H1 (cell line): ENCODE measurements around the gene BCHE. TPM values are rescaled to one million over a fixed set of nuclear protein-coding genes. Genes with fewer than 3 reads are reported as not detected.

Source experiments
- CTCF ChIA-PET: fragments of 300-600 bp; sonication (Branson Sonifier 250); formaldehyde crosslinking; loops from one replicate; lab custom pipeline; 2021; ENCODE audit not compliant: partially characterized antibody; lab: Charles Lee
- POLR2A ChIA-PET: fragments of 300-600 bp; sonication (Branson Sonifier 250); formaldehyde crosslinking; loops from one replicate; lab custom pipeline; 2021; ENCODE audit warnings: inconsistent platforms; ENCODE audit not compliant: partially characterized antibody; lab: Charles Lee
- DNase-seq, 2 experiments: peaks; one replicate each; pipeline versions ENCODE4 v3.0.0 to v3.0.0-alpha.2; 2010 to 2022; ENCODE audit warnings: low spot score in 2 of 2, low read depth in 1 of 2, mixed read lengths in 1 of 2
- FAIRE-seq: peaks from 2 replicates; lab custom pipeline; 2011; peaks lifted over from hg19 to GRCh38; lab: Jason Lieb, UNC
- H2AFZ ChIP-seq: 2 replicates; pipeline ENCODE4 v1.8.1; 2012; ENCODE audit warnings: low read length, inconsistent platforms
- H2AK5ac ChIP-seq: 2 replicates; pipeline ENCODE4 v1.6.1; 2013; ENCODE audit warnings: low read depth, low read length
- H2BK120ac ChIP-seq: replicated peaks from 2 replicates; pipeline ENCODE3; 2013; ENCODE audit warnings: low read depth, low read length, inconsistent platforms
- H2BK12ac ChIP-seq: 2 replicates; pipeline ENCODE4 v1.6.1; 2013; ENCODE audit warnings: low read depth, low read length
- H2BK15ac ChIP-seq: 2 replicates; pipeline ENCODE4 v1.6.1; 2013; ENCODE audit warnings: low read length
- H2BK20ac ChIP-seq: 2 replicates; pipeline ENCODE4 v1.6.1; 2013; ENCODE audit warnings: low read length
- H2BK5ac ChIP-seq: 2 replicates; pipeline ENCODE4 v1.6.1; 2013; ENCODE audit warnings: low read depth, low read length
- H3K14ac ChIP-seq: 2 replicates; pipeline ENCODE4 v1.6.1; 2013; ENCODE audit warnings: inconsistent platforms; ENCODE audit not compliant: insufficient read length
- H3K18ac ChIP-seq: 2 replicates; pipeline ENCODE4 v1.6.1; 2013; ENCODE audit warnings: low read length; ENCODE audit errors: extremely low read depth
- H3K23ac ChIP-seq: 2 replicates; pipeline ENCODE4 v1.6.1; 2013; ENCODE audit warnings: inconsistent platforms; ENCODE audit not compliant: insufficient read length
- H3K23me2 ChIP-seq: 2 replicates; pipeline ENCODE4 v1.6.1; 2013; ENCODE audit warnings: low read depth, low read length
- H3K27ac ChIP-seq: 2 replicates; pipeline ENCODE4 v1.6.1; 2011; ENCODE audit warnings: low read depth, low read length, inconsistent platforms
- H3K27me3 ChIP-seq, 4 experiments: replicated peaks in 1 of 4; 1 replicate in 1 of 4; 2 replicates in 3 of 4; pipeline versions ENCODE4 v1.6.1 to v1.8.1; 2011 to 2013; ENCODE audit warnings: low read length in 3 of 4, mild to moderate bottlenecking in 3 of 4, inconsistent platforms in 2 of 4, mixed read lengths in 2 of 4, moderate library complexity in 1 of 4; ENCODE audit not compliant: control insufficient read depth in 3 of 4, insufficient read depth in 3 of 4; ENCODE audit errors: extremely low read depth in 1 of 4
- H3K36me3 ChIP-seq, 4 experiments: 2 replicates each; pipeline versions ENCODE4 v1.6.1 to v1.8.1; 2011 to 2013; ENCODE audit warnings: mild to moderate bottlenecking in 4 of 4, low read length in 3 of 4, moderate library complexity in 2 of 4, control low read depth in 1 of 4, inconsistent platforms in 1 of 4; ENCODE audit not compliant: insufficient read depth in 4 of 4, control insufficient read depth in 2 of 4
- H3K4ac ChIP-seq: replicated peaks from 2 replicates; pipeline ENCODE3; 2013; ENCODE audit warnings: low read length, low read depth, mixed read lengths, inconsistent platforms; ENCODE audit not compliant: insufficient read length
- H3K4me1 ChIP-seq, 4 experiments: replicated peaks in 1 of 4; 1 replicate in 1 of 4; 2 replicates in 3 of 4; pipeline versions ENCODE4 v1.6.1 to v1.8.1; 2011 to 2013; ENCODE audit warnings: low read length in 3 of 4, inconsistent platforms in 2 of 4, mixed read lengths in 1 of 4; ENCODE audit not compliant: insufficient read depth in 4 of 4, control insufficient read depth in 3 of 4
- H3K4me2 ChIP-seq, 2 experiments: 2 replicates each; pipeline versions ENCODE4 v1.6.1 to v1.8.1; 2011 to 2013; ENCODE audit warnings: low read depth in 2 of 2, low read length in 2 of 2, control low read depth in 1 of 2, inconsistent platforms in 1 of 2, mild to moderate bottlenecking in 1 of 2; ENCODE audit not compliant: insufficient read depth in 1 of 2
- H3K4me3 ChIP-seq, 4 experiments: fragments of 200-600, 300-600 bp in 1 of 4; sonication (generic), shearing (Covaris generic), sonication (Bioruptor Twin) in 1 of 4; 2 replicates each; pipeline versions ENCODE4 v1.5.1 to v1.8.1; 2011 to 2016; ENCODE audit warnings: low read length in 4 of 4, low read depth in 3 of 4, control low read depth in 2 of 4, inconsistent platforms in 2 of 4, mild to moderate bottlenecking in 2 of 4, mixed read lengths in 1 of 4, moderate library complexity in 1 of 4; ENCODE audit not compliant: insufficient read depth in 2 of 4; ENCODE audit errors: extremely low read depth in 1 of 4
- H3K56ac ChIP-seq: replicated peaks from 2 replicates; pipeline ENCODE3; 2013; ENCODE audit warnings: low read depth, mild to moderate bottlenecking, mixed read lengths, low read length, inconsistent platforms; ENCODE audit not compliant: insufficient read length
- H3K79me1 ChIP-seq: 2 replicates; pipeline ENCODE4 v1.6.1; 2013; ENCODE audit warnings: low read depth, low read length, control low read depth
- H3K79me2 ChIP-seq, 2 experiments: 2 replicates each; pipeline versions ENCODE4 v1.6.1 to v1.8.1; 2012 to 2013; ENCODE audit warnings: low read length in 2 of 2, mild to moderate bottlenecking in 2 of 2, inconsistent platforms in 1 of 2; ENCODE audit not compliant: insufficient read depth in 2 of 2, control insufficient read depth in 1 of 2
- H3K9ac ChIP-seq, 4 experiments: replicated peaks in 1 of 4; 1 replicate in 1 of 4; 2 replicates in 3 of 4; pipeline versions ENCODE4 v1.6.1 to v1.8.1; 2011 to 2013; ENCODE audit warnings: low read depth in 3 of 4, low read length in 3 of 4, control low read depth in 2 of 4, mild to moderate bottlenecking in 2 of 4, moderate library complexity in 2 of 4, inconsistent platforms in 1 of 4; ENCODE audit errors: extremely low read depth in 1 of 4
- H3K9me3 ChIP-seq, 2 experiments: 2 replicates each; pipeline versions ENCODE4 v1.6.1 to v1.8.1; 2012 to 2013; ENCODE audit warnings: mild to moderate bottlenecking in 2 of 2, moderate library complexity in 2 of 2, control low read depth in 1 of 2, inconsistent platforms in 1 of 2, low read depth in 1 of 2, low read length in 1 of 2, mixed read lengths in 1 of 2; ENCODE audit not compliant: insufficient read depth in 2 of 2
- H4K20me1 ChIP-seq, 2 experiments: replicated peaks in 1 of 2; 2 replicates each; pipeline versions ENCODE3 to v1.8.1; 2011 to 2013; ENCODE audit warnings: inconsistent platforms in 2 of 2, low read length in 2 of 2, mild to moderate bottlenecking in 1 of 2; ENCODE audit not compliant: insufficient read depth in 2 of 2, control insufficient read depth in 1 of 2
- H4K5ac ChIP-seq: 2 replicates; pipeline ENCODE4 v1.6.1; 2013; ENCODE audit warnings: low read length, low read depth, mixed read lengths, inconsistent platforms; ENCODE audit not compliant: insufficient read length
- H4K8ac ChIP-seq: 2 replicates; pipeline ENCODE4 v1.8.0; 2013; ENCODE audit warnings: mild to moderate bottlenecking, moderate library complexity, low read length, inconsistent platforms; ENCODE audit not compliant: insufficient read depth; ENCODE audit errors: extremely low read depth
- H4K91ac ChIP-seq: replicated peaks from 2 replicates; pipeline ENCODE3; 2013; ENCODE audit warnings: low read length, mixed read lengths, inconsistent platforms; ENCODE audit not compliant: insufficient read length
- BCL11A ChIP-seq, 2 experiments: IDR thresholded peaks; one replicate each; pipeline ENCODE4 v1.6.1; 2011; ENCODE audit warnings: low read depth in 2 of 2, low read length in 2 of 2, mild to moderate bottlenecking in 2 of 2
- E2F6 ChIP-seq: IDR thresholded peaks from 2 replicates; pipeline ENCODE4 v1.6.1; 2012; ENCODE audit warnings: inconsistent platforms
- JUN ChIP-seq: IDR thresholded peaks from 2 replicates; pipeline ENCODE4 v1.6.1; 2011; ENCODE audit warnings: low read depth, mild to moderate bottlenecking, improper control_type of control experiment, low read length
- NANOG ChIP-seq: IDR thresholded peaks from 2 replicates; pipeline ENCODE4 v1.6.1; 2011; ENCODE audit warnings: low read length, low read depth, mild to moderate bottlenecking, inconsistent platforms; ENCODE audit not compliant: insufficient read depth, poor library complexity, severe bottlenecking
- POLR2A ChIP-seq, 2 experiments: IDR thresholded peaks; 1 replicate in 1 of 2; 2 replicates in 1 of 2; pipeline ENCODE4 v1.6.1; 2011; ENCODE audit warnings: low read depth in 2 of 2, low read length in 2 of 2, mild to moderate bottlenecking in 2 of 2; ENCODE audit errors: control extremely low read depth in 1 of 2
- RAD21 ChIP-seq, 2 experiments: IDR thresholded peaks in 1 of 2; conservative IDR thresholded peaks in 1 of 2; 2 replicates each; pipeline ENCODE4 v1.6.1; 2011; ENCODE audit warnings: low read depth in 2 of 2, low read length in 2 of 2, improper control_type of control experiment in 1 of 2, inconsistent platforms in 1 of 2, mild to moderate bottlenecking in 1 of 2, moderate library complexity in 1 of 2
- RNF2 ChIP-seq: fragments of 200-900, 300-1000 bp; sonication (generic); IDR thresholded peaks from 2 replicates; pipeline ENCODE4 v1.7.1; 2016; ENCODE audit warnings: borderline replicate concordance, low read depth, mild to moderate bottlenecking, antibody characterized with exemption, low read length; ENCODE audit not compliant: poor library complexity, severe bottlenecking; ENCODE audit errors: missing control alignments
- TAF1 ChIP-seq: IDR thresholded peaks from 2 replicates; pipeline ENCODE4 v1.6.1; 2011; ENCODE audit warnings: mild to moderate bottlenecking, low read depth, low read length
- polyA plus RNA-seq, 7 experiments: library from polyadenylated mRNA; depleted of rRNA in 3 of 7; stranded (reverse) in 5 of 7; unstranded in 2 of 7; fragments of >200 nt in 5 of 7; fragments of 200-250 nt in 2 of 7; gene quantifications; 1 replicate in 5 of 7; 2 replicates in 1 of 7; 4 replicates in 1 of 7; pipeline versions ENCODE4 v1.2.1 to v1.2.3, GENCODE V29; 2011 to 2013; ENCODE audit warnings: missing spikeins in 2 of 7, mixed read lengths in 2 of 7
- total RNA-seq: library from RNA; stranded (reverse); fragmentation: NEBNext Ultra II Directional; extraction: Animal tissue kit (Norgen Biotek cat#: 25700); gene quantifications from 2 replicates; pipeline ENCODE4 v1.2.1, GENCODE V29; 2021

Gene BCHE
- total and polyA plus RNA-seq, 2 of the 8 experiments (the other 6 are each of a cell fraction or from before 2014, with no cell fraction given) = 0.56 to 1.9 TPM

DNA sequence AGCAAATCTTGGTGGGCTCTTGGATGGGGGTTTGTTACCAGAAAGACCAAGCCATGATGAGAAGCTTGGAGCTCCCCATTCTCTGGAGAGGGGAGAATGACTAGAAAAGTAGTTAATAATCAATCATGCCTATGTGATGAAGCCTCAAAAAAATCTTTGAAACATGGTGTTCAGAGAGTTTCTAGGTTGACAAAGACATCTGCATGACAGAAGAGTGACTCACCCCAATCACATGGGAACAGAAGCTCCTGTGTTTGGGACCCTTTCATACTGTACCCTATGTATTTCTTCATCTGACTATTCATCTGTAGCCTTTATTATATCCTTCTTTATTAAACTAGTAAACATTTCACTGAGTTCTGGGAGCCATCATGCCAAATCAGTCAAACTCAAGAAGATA is 87.4 kb downstream of the BCHE start:
- H3K23ac ChIP-seq = no peak overlapping the region
- no peak overlapping the region for H3K27ac ChIP-seq
- no peak overlapping the region for H2BK12ac ChIP-seq
- H3K79me1 ChIP-seq = no peaks in the 10 kb centered on the region
- no peak overlapping the region for H3K56ac ChIP-seq
- POLR2A ChIA-PET = no interaction called here
- no peaks in the 10 kb centered on the region for H3K36me3 ChIP-seq
- H2AK5ac ChIP-seq = no peak overlapping the region
- H3K23me2 ChIP-seq = peaks cover 1% of the 10 kb centered on the region; the same call in 1 of the 2 replicates
- no peak overlapping the region for H4K5ac ChIP-seq
- H3K4me2 ChIP-seq = no peak overlapping the region
- H3K27me3 ChIP-seq = no peaks in the 10 kb centered on the region
- TF ChIP-seq RNF2 (no peak), TAF1 (no peak), RAD21 (IDR thresholded peaks at IDR 0.05 in 1 of 2, conservative IDR thresholded peaks at IDR 0.05 in 1 of 2; ENCODE audit: low read depth in 2 of 2, low read length in 2 of 2) (no peak), BCL11A (IDR thresholded peaks at IDR 0.05; ENCODE audit: low read depth in 2 of 2, low read length in 2 of 2) (no peak), JUN (no peak), POLR2A (IDR thresholded peaks at IDR 0.05; ENCODE audit: control extremely low read depth in 1 of 2, low read depth in 2 of 2, low read length in 2 of 2) (no peak), E2F6 (no peak), NANOG (no peak)
- TF ChIP-seq, all 59 proteins: peak for 0
- no peak overlapping the region for H4K8ac ChIP-seq
- H2BK20ac ChIP-seq = no peak overlapping the region
- CTCF ChIA-PET = interaction anchor here (1.2 kb wide), 1 partner anchor 105 kb away, joined by 3 read pairs; no protein-coding TSS in a partner anchor
- H3K4ac ChIP-seq = no peak overlapping the region
- H2BK15ac ChIP-seq = no peak overlapping the region
- no peaks in the 10 kb centered on the region for H3K4me1 ChIP-seq
- H3K9me3 ChIP-seq = no peaks in the 10 kb centered on the region
- no peak overlapping the region for H3K18ac ChIP-seq
- H4K20me1 ChIP-seq = no peaks in the 10 kb centered on the region
- no peak overlapping the region for H3K14ac ChIP-seq
- DNase-seq (no peak), FAIRE-seq (no peak)
- no peak overlapping the region for H3K4me3 ChIP-seq
- H4K91ac ChIP-seq = no peak overlapping the region
- H3K9ac ChIP-seq = no peak overlapping the region
- H2BK5ac ChIP-seq = no peak overlapping the region
- H2BK120ac ChIP-seq = no peak overlapping the region
- no peak overlapping the region for H2AFZ ChIP-seq
- no peaks in the 10 kb centered on the region for H3K79me2 ChIP-seq
